Stimulated activated naive CD4-positive, alpha-beta T cell (primary cell): ENCODE results near the gene EID2.
A peak's percentile ranks its signal among the peaks of the same experiment; 100 is the strongest.

ENCODE experiments used
- DNase-seq, 6 experiments: peaks; one replicate each; lab custom pipeline; 2025; lab: John Stamatoyannopoulos, UW

EID2 gene

GRCh38 chr19:39533791-39534190 lies 6.2 kb downstream of the EID2 start:
- DNase-seq, result no peak

DNA sequence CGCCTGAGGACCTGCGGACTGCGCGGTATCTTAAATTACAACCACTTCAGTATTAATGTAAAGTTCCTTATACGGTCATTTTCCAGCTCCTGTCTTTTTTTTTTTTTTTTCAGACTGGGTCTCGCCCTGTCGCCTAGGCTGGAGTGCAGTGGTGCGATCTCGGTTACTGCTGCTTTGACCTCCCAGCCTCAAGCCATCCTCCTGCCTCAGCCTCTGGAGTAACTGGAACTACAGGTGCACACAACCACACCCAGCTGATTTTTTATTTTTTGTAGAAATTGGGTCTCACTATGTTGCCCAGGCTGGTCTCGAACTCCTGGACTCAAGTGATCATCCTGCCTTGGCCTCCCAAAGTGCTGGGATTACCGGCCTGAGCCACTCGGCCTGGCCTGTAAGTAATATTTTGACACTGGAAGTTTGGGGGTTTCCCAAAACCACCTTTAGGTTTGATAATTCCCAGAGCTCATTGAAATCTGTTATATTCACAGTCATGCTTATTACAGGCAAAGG lies 6.9 kb downstream of the EID2 start:
- DNase-seq, result no peak

GRCh38 chr19:39532233-39533002 lies 7.5 kb downstream of the EID2 start, which contains the start of gene EID2B:
Gene EID2B, minus strand, starts transcription at chr19:39532852. Its CDS starts 50 bp downstream, at chr19:39532802.
- DNase-seq, result peak; percentile 81 to 96 (median 92)

DNA sequence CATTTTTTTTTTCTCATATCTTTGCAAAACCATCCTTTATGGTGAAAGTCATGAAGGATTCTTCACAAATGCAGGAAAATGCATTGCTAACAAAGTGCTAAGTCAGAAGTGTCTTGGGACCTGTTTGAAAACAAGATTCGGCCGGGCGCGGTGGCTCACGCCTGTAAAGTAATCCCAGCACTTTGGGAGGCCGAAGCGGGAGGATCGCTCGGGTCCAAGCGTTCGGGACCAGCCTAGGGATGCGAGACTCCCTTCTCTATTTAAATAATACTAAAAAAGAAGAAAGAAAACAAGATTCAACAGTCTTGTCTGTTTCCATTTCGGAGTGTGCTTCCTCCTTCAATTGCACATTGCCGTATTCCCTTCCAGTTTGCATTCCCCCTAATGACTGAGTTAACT lies 8.1 kb downstream of the EID2 start:
- DNase-seq, result no peak

GRCh38 chr19:39525205-39525604 lies 14.8 kb downstream of the EID2 start:
- no peak for DNase-seq

DNA sequence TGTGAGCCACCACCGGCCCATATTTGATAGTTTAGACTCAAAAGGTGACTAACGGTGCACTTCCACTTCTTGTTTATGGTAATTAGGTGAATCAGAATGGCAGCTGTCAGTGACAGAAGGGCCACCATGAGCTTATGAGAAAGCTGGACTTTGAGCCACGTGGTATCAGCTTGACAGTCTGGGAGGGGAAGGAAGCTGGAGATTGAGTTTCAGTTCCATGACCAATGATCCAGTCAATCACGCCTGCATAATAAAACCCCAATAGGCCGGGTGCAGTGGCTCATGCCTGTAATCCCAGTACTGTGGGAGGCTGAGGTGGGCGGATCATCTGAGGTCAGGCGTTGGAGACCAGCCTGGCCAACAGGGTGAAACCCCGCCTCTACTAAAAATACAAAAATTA lies 15.5 kb downstream of the EID2 start:
- no peak for DNase-seq

GRCh38 chr19:39520541-39521484 lies 19.1 kb downstream of the EID2 start:
- DNase-seq, result no peak

GRCh38 chr19:39518975-39519374 lies 21.0 kb downstream of the EID2 start:
- DNase-seq, result no peak

DNA sequence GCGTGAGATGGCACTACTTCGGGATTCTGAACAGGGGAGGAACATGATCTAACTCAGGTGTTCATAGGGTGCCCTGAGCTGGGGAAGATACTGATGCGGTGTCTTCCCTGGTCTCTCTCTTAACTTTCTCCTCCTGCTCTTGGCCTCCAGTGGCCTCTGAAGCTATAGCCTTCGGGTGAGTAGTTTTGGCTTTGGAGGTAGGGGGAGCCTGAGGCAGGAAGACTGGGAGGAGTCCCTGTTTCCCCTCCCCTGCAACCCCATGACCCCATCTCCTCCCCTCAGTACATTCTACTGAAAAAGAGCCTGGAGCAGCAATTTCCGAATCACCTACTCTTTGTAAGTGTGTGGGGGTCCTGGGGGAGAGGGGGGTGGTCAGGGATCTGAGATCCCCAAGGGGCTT lies 21.5 kb downstream of the EID2 start:
- no peak for DNase-seq

GRCh38 chr19:39517432-39517831 lies 22.5 kb downstream of the EID2 start:
- DNase-seq, result no peak

GRCh38 chr19:39516270-39516669 lies 23.7 kb downstream of the EID2 start:
- no peak for DNase-seq

- peak in 3 of 6 experiments; percentile 7 to 27 (median 24) for DNase-seq
Observed at GRCh38 chr19:39515551-39516191, 24.3 kb downstream of the EID2 start.

DNA sequence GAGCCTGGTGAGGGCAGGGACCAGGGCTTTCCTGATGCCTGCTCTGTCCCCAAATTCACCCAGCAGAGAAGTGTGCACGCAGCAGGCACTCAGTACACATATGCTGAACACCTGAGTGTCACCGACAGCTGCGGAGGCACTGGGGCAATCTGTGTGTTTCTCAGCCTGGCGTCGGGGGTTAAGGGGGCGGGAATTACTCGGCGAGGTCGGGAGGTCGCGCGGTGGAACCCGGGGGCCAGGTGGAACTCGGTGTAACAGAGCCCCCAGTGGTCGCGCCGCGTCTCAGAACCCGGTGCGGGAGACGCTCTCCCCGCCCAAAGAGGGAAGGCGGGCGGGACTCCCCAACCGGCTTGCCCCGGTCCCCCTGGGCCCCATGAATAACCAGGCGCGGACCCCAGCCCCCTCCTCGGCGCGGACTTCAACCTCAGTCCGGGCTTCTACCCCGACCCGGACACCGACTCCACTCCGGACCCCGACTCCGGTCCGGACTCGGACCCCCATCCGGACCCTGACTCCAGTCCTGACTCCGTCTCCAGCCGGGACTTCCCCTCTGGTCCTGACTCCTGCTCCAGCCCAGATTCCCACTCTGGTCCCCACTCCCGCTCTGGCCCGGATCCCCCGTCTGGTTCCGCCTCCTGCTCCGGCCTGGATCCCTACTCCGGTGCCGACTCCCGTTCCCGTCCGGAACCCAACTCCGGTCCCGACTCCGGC lies 25.0 kb downstream of the EID2 start, which contains the start of gene SELENOV:
Gene SELENOV, plus strand, starts transcription at position 300 of the 711 bp plus-strand sequence. Its CDS starts 74 bp downstream, at position 374.
- DNase-seq, result peak in 3 of 6 experiments; percentile 19 to 28 (median 26)

DNA sequence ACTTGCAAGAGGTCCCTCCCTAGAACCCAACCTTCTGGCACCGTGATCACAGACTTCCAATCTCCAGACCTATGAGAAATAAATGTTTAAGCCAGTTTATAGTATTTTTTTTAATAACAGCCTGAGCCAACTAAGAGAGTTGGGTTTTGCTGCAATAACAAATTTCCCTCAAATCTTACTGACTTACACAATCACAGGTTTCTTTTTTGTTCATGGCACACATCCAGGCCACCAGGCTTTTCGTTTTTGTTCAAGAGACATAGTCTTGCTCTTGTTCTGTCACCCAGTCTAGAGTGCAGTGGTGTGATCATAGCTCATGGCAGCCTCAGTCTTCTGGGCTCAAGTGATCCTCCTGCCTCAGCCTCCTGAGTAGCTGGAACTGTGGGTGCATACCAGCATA lies 27.0 kb downstream of the EID2 start:
- no peak for DNase-seq

- no peak for DNase-seq
Observed at GRCh38 chr19:39509233-39509632, 30.7 kb downstream of the EID2 start.

DNA sequence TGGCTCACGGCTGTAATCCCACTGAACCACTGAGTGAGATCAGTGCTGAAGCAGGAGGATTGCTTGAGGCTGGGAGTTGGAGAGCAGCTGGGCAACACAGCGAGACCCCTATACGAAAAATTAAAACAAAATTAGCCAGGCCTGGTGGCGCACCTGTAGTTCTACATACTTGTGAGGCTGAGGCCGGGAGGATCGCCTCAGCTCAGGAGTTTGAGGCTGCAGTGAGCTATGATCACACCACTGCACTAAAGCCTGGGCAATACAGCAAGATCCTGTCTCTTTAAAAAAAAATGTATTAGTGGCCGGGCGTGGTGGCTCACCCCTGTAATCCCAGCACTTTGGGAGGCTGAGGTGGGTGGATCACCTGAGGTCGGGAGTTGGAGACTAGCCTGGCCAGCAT lies 31.3 kb downstream of the EID2 start:
- no peak for DNase-seq

DNA sequence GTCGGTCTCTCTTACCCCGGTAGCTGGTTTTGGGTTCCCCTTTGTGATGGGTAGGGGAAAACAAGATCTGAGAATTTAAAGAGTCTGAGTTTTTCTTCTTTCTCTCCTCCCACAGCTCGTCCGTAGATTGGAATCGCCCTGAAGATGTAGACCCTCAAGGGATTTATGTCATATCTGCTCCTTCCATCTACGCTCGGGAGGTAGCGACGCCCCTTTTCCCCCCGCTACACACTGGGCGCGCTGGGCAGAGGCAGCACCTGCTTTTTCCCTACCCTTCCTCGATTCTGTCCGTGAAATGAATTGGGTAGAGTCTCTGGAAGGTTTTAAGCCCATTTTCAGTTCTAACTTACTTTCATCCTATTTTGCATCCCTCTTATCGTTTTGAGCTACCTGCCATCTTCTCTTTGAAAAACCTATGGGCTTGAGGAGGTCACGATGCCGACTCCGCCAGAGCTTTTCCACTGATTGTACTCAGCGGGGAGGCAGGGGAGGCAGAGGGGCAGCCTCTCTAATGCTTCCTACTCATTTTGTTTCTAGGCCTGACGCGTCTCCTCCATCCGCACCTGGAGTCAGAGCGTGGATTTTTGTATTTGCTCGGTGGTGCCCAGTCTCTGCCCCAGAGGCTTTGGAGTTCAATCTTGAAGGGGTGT lies 32.1 kb downstream of the EID2 start:
- no peak for DNase-seq

GRCh38 chr19:39506944-39507714 lies 32.8 kb downstream of the EID2 start:
- peak in 4 of 6 experiments; percentile 16 to 33 (median 27) for DNase-seq

DNA sequence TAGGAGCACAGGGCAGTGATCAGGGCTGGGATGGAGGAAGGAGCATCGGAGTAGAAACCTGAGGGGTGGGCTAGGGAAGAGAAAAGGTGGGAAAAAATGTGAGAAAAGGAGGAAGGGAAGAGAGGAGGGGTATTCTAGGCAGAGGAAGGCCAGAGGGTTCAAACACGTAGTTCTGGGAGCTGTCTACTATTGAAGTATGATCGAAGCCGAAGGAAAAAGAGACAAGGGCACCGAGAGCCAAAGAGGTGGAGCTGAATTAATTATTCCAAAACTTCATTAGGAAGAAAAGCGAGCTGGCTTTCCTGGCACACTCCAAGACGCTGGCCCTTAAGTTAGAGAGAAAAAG lies 33.4 kb downstream of the EID2 start:
- no peak for DNase-seq
